Stimulated activated naive CD8-positive, alpha-beta T cell treated with anti-CD3 and anti-CD28 coated beads, Interleukin-15, Interleukin-2, amounts not matched to agents 100 ng/mL and 50 ng/mL, for 24 hours (primary cell): ENCODE data around the gene FUBP1.
"Not testable (repeated sequence)": the region's sequence is repeated elsewhere in the genome, so short reads cannot be mapped to it uniquely, and the experiment has no call there.

Source experiments
- H3K27ac Mint-ChIP-seq: one replicate; pipeline ENCODE4 v1.8.0; 2021; ENCODE audit warnings: mild to moderate bottlenecking, mixed read lengths
- H3K27me3 Mint-ChIP-seq: one replicate; pipeline ENCODE4 v1.8.0; 2021; ENCODE audit warnings: mixed read lengths
- H3K36me3 Mint-ChIP-seq: one replicate; pipeline ENCODE4 v1.8.0; 2021; ENCODE audit warnings: low read depth, mixed read lengths
- H3K4me1 Mint-ChIP-seq: one replicate; pipeline ENCODE4 v1.8.0; 2021; ENCODE audit warnings: low read depth, mixed read lengths
- H3K4me3 Mint-ChIP-seq: one replicate; pipeline ENCODE4 v1.8.0; 2021; ENCODE audit warnings: mild to moderate bottlenecking, mixed read lengths
- H3K9me3 Mint-ChIP-seq: one replicate; pipeline ENCODE4 v1.8.0; 2021; ENCODE audit warnings: mixed read lengths

Gene FUBP1

GRCh38 chr1:77940921-77941570, 37.8 kb downstream of the FUBP1 start:
- Mint-ChIP-seq H3K36me3 (peaks cover 34% of the 10 kb centered on the region), H3K27ac (peak overlapping the region; percentile 5), H3K27me3 (no peaks in the 10 kb centered on the region), H3K4me3 (no peak overlapping the region), H3K9me3 (no peaks in the 10 kb centered on the region), H3K4me1 (peaks cover 10% of the 10 kb centered on the region)

GRCh38 chr1:77938651-77939050, 40.2 kb downstream of the FUBP1 start:
- H3K9me3 Mint-ChIP-seq, result no peaks in the 10 kb centered on the region
- H3K4me3 Mint-ChIP-seq, result no peak overlapping the region
- H3K36me3 Mint-ChIP-seq, result peaks cover 18% of the 10 kb centered on the region
- no peak overlapping the region for H3K27ac Mint-ChIP-seq
- peaks cover 10% of the 10 kb centered on the region for H3K4me1 Mint-ChIP-seq
- no peaks in the 10 kb centered on the region for H3K27me3 Mint-ChIP-seq

DNA sequence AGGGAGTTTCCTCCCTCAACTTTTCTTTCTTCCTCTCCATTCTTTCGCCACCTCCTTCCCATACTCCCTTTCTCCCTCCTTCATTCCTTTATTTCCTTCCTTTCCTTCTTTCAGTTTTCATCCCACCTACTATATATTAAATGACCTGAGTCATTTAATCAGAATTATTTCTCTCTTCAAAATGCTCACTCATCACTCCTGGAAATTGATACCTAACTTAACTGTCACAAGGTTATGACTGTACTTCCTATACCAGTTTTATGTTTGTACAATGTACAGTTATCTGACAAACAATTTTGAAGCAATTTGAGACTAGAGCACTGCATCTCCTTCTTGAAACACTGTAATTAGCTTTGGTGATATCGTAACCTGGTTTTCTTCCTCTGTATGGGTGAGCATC, 49.1 kb downstream of the FUBP1 start:
- no peaks in the 10 kb centered on the region for H3K27me3 Mint-ChIP-seq

GRCh38 chr1:77927414-77927813, 51.5 kb downstream of the FUBP1 start:
- H3K9me3 Mint-ChIP-seq, result no peaks in the 10 kb centered on the region
- H3K4me3 Mint-ChIP-seq, result peak overlapping the region; percentile 74
- H3K4me1 Mint-ChIP-seq, result peaks cover 8% of the 10 kb centered on the region
- no peaks in the 10 kb centered on the region for H3K27me3 Mint-ChIP-seq
- H3K36me3 Mint-ChIP-seq, result no peaks in the 10 kb centered on the region
- no peak overlapping the region for H3K27ac Mint-ChIP-seq

More for the DNA sequence above, 49.1 kb downstream of the FUBP1 start:
- Mint-ChIP-seq H3K9me3 (no peaks in the 10 kb centered on the region), H3K4me1 (peaks cover 8% of the 10 kb centered on the region), H3K4me3 (no peak overlapping the region), H3K36me3 (no peaks in the 10 kb centered on the region), H3K27ac (no peak overlapping the region)

- Mint-ChIP-seq H3K36me3 (no peaks in the 10 kb centered on the region), H3K4me3 (peak overlapping the region; percentile 74), H3K4me1 (peaks cover 8% of the 10 kb centered on the region), H3K27me3 (no peaks in the 10 kb centered on the region), H3K9me3 (no peaks in the 10 kb centered on the region), H3K27ac (peak overlapping the region; percentile 22)
These were observed 52.1 kb downstream of the FUBP1 start for GRCh38 chr1:77926561-77927357.

GRCh38 chr1:77925956-77926355, 52.9 kb downstream of the FUBP1 start:
- Mint-ChIP-seq H3K27ac (no peak overlapping the region), H3K4me3 (no peak overlapping the region)

DNA sequence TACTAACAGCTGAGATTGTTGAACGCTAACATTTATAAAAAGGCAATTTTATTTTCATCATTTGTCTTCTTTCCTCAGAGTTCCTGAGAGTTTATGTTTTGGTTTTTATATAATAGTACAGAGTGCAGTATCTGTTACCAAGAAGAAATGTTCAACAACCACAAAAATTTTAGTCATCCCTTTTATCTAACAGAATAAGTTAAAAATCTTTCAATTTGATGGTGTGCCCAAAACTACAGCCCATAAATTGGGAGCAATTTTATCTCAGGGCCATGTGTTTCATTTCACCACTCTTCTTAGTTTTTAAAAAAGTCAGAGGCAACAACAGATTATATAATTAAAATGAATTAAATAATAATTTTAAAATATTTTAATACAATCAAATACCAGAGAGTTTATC, 53.4 kb downstream of the FUBP1 start:
- Mint-ChIP-seq H3K4me1 (peaks cover 8% of the 10 kb centered on the region), H3K36me3 (no peaks in the 10 kb centered on the region), H3K4me3 (no peak overlapping the region), H3K27ac (no peak overlapping the region), H3K9me3 (no peaks in the 10 kb centered on the region), H3K27me3 (no peaks in the 10 kb centered on the region)

More at GRCh38 chr1:77925956-77926355, 52.9 kb downstream of the FUBP1 start:
- no peaks in the 10 kb centered on the region for H3K36me3 Mint-ChIP-seq
- no peaks in the 10 kb centered on the region for H3K27me3 Mint-ChIP-seq
- H3K9me3 Mint-ChIP-seq, result no peaks in the 10 kb centered on the region
- peaks cover 8% of the 10 kb centered on the region for H3K4me1 Mint-ChIP-seq

- H3K4me3 Mint-ChIP-seq, result not testable (repeated sequence)
These were observed 60.0 kb downstream of the FUBP1 start for GRCh38 chr1:77918918-77919317.

GRCh38 chr1:77910116-77910515, 68.8 kb downstream of the FUBP1 start:
- H3K4me1 Mint-ChIP-seq, result no peaks in the 10 kb centered on the region
- H3K4me3 Mint-ChIP-seq, result no peak overlapping the region
- no peaks in the 10 kb centered on the region for H3K9me3 Mint-ChIP-seq
- H3K36me3 Mint-ChIP-seq, result no peaks in the 10 kb centered on the region
- H3K27me3 Mint-ChIP-seq, result no peaks in the 10 kb centered on the region
- no peak overlapping the region for H3K27ac Mint-ChIP-seq

More at GRCh38 chr1:77918918-77919317, 60.0 kb downstream of the FUBP1 start:
- H3K4me1 Mint-ChIP-seq, H3K9me3 Mint-ChIP-seq, H3K27me3 Mint-ChIP-seq, H3K27ac Mint-ChIP-seq, H3K36me3 Mint-ChIP-seq: not testable (repeated sequence)

DNA sequence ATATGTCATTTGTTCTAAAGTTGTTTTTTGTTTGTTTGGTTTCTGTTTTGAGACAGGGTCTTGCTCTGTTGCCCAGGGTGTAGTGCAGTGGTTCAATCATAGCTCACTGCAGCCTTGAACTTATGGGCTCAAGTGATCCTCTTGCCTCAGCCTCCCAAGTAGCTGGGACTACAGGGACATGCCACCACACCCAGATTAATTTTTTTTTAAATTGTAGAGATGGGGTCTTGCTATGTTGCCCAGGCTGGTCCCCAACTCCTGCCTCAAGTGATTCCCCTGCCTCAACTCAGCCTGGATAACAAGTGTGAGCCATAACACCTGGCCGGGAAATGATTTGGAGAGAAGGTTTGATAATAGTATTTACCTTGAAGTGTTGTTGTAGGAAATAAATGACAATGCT, 72.2 kb downstream of the FUBP1 start:
- Mint-ChIP-seq H3K4me1 (no peaks in the 10 kb centered on the region), H3K36me3 (no peaks in the 10 kb centered on the region)

GRCh38 chr1:77906019-77906545, 72.8 kb downstream of the FUBP1 start:
- H3K4me3 Mint-ChIP-seq, result no peak overlapping the region
- H3K4me1 Mint-ChIP-seq, result no peaks in the 10 kb centered on the region
- H3K27me3 Mint-ChIP-seq, result no peaks in the 10 kb centered on the region
- no peaks in the 10 kb centered on the region for H3K9me3 Mint-ChIP-seq
- no peak overlapping the region for H3K27ac Mint-ChIP-seq
- no peaks in the 10 kb centered on the region for H3K36me3 Mint-ChIP-seq

More for the DNA sequence above, 72.2 kb downstream of the FUBP1 start:
- H3K27me3 Mint-ChIP-seq, result no peaks in the 10 kb centered on the region
- H3K9me3 Mint-ChIP-seq, result no peaks in the 10 kb centered on the region
- H3K4me3 Mint-ChIP-seq, result no peak overlapping the region
- no peak overlapping the region for H3K27ac Mint-ChIP-seq

DNA sequence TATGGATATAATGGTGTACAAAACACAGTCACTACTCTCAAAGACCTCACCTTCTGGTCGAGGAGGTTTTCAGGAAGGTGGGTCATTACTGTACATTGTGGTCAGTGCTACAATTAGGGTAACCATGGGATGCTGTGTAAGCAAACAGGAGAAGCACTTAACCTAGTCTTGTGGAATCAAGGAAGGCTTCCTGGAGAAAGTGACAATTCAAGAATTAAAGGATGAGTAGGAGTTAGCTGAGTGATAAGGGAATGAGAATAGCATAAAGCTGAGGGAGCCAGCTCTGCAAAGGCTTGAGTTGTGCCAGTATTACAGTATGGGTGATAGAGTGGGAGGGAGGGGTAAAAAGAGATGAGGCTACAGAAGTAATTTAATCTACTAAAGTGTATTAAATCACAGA, 73.3 kb downstream of the FUBP1 start:
- no peak overlapping the region for H3K27ac Mint-ChIP-seq
- no peaks in the 10 kb centered on the region for H3K9me3 Mint-ChIP-seq
- no peak overlapping the region for H3K4me3 Mint-ChIP-seq
- no peaks in the 10 kb centered on the region for H3K4me1 Mint-ChIP-seq
- no peaks in the 10 kb centered on the region for H3K27me3 Mint-ChIP-seq
- H3K36me3 Mint-ChIP-seq, result no peaks in the 10 kb centered on the region

- H3K4me3 Mint-ChIP-seq, result no peak overlapping the region
- no peaks in the 10 kb centered on the region for H3K27me3 Mint-ChIP-seq
- no peaks in the 10 kb centered on the region for H3K36me3 Mint-ChIP-seq
- H3K4me1 Mint-ChIP-seq, result no peaks in the 10 kb centered on the region
- no peak overlapping the region for H3K27ac Mint-ChIP-seq
- peaks cover 4% of the 10 kb centered on the region for H3K9me3 Mint-ChIP-seq
These were observed 78.1 kb downstream of the FUBP1 start for GRCh38 chr1:77900687-77901293.

DNA sequence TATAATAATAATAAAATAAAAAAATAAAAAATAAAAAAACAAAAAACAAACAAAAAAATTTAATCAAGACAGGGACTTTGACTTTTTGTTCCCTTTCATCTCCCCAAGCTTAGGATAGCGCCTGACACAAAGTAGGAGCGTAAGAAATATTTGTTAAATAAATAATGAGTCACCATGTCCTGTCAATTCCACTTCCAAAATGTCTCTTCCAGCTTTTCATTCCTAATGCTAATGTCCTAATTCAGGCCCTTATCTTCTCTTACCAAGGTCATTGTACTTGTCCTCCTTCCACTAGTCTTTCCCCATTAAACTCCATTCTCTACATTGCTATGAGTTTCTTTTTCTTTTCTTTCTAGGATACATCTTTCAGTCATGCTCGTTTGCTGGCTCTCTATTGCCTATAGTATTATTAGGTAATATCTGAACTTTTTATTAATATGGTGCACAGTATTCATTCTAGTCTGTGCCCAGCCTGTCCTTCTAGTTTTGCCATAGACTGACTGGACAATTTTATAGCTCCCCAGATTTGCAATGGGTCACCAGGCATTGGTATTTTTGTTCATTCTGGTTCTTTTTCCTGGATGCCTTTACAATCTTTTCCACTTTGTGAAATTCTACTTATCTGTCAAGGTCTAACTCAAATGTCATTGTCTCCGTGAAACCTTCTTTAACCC, 79.1 kb downstream of the FUBP1 start:
- Mint-ChIP-seq H3K27ac (no peak overlapping the region), H3K4me1 (no peaks in the 10 kb centered on the region), H3K36me3 (no peaks in the 10 kb centered on the region), H3K9me3 (peaks cover 4% of the 10 kb centered on the region), H3K27me3 (no peaks in the 10 kb centered on the region), H3K4me3 (no peak overlapping the region)
